HCT116 (cell line): Measurements from ENCODE around the gene ZNF423. TPM values are rescaled to one million over a fixed set of nuclear protein-coding genes. Genes with fewer than 3 reads are reported as not detected.

Source experiments
- ATAC-seq: fragments of 200-7000 bp; cut with Tn5 transposase; 2 replicates; pipeline ENCODE4 v1.9.1; 2020; ENCODE audit warnings: mild to moderate bottlenecking, moderate library complexity
- BruUV-seq: library from RNA; stranded (reverse); fragments of 400-500 nt; replicated peaks from 2 replicates; lab custom pipeline; 2021; lab: Mats Ljungman, UMichigan
- CTCF ChIA-PET: fragments of 300-600 bp; sonication (Branson Sonifier 250); formaldehyde crosslinking; loops from one replicate; lab custom pipeline; 2021; ENCODE audit warnings: antibody characterized with exemption; lab: Charles Lee
- POLR2A ChIA-PET: fragments of 300-600, 350-600 bp; sonication (Branson Sonifier 250); formaldehyde crosslinking; loops from one replicate; lab custom pipeline; 2021; ENCODE audit warnings: antibody characterized with exemption; lab: Charles Lee
- RAD21 ChIA-PET, 2 experiments: fragments of 300-600 bp; sonication (Branson Sonifier 250); formaldehyde crosslinking; loops; one replicate each; lab custom pipeline; 2023; ENCODE audit warnings: low total read pairs in 2 of 2; ENCODE audit not compliant: uncharacterized antibody in 2 of 2, unreplicated experiment in 2 of 2, low non-redundant PET in 1 of 2; lab: Charles Lee
- DNase-seq: peaks from one replicate; pipeline ENCODE4 v3.0.0-alpha.2; 2010; ENCODE audit warnings: low read depth, low spot score
- H2AFZ ChIP-seq: fragments of 200-600 bp; shearing (Covaris generic), sonication (generic); 2 replicates; pipeline ENCODE4 v1.6.1; 2017; ENCODE audit warnings: low read depth, mixed run types, mixed read lengths, antibody characterized with exemption, low read length; ENCODE audit not compliant: poor library complexity, severe bottlenecking
- H3K27ac ChIP-seq: 2 replicates; pipeline ENCODE4 v1.5.1; 2012; ENCODE audit warnings: low read depth, low read length
- H3K27me3 ChIP-seq: fragments of 200-600 bp; sonication (generic); 2 replicates; pipeline ENCODE4 v1.6.1; 2016; ENCODE audit warnings: mixed run types, low read length, mixed read lengths; ENCODE audit not compliant: insufficient read depth
- H3K36me3 ChIP-seq, 2 experiments: fragments of 200-500 bp in 1 of 2; fragments of 200-600 bp in 1 of 2; sonication (Bioruptor generic) in 1 of 2; sonication (generic) in 1 of 2; 2 replicates each; pipeline versions ENCODE4 v1.5.1 to v1.6.1; 2014 to 2016; ENCODE audit warnings: low read length in 2 of 2, inconsistent platforms in 1 of 2, mixed read lengths in 1 of 2, mixed run types in 1 of 2; ENCODE audit not compliant: insufficient read depth in 2 of 2, control insufficient read depth in 1 of 2
- H3K4me1 ChIP-seq, 2 experiments: fragments of 200-600 bp in 1 of 2; sonication (generic) in 1 of 2; 2 replicates each; pipeline versions ENCODE4 v1.5.1 to v1.6.1; 2012 to 2017; ENCODE audit warnings: low read length in 2 of 2, inconsistent platforms in 1 of 2, mild to moderate bottlenecking in 1 of 2, mixed read lengths in 1 of 2, mixed run types in 1 of 2, moderate library complexity in 1 of 2; ENCODE audit not compliant: insufficient read depth in 2 of 2, control insufficient read depth in 1 of 2
- H3K4me2 ChIP-seq: fragments of 200-600 bp; sonication (generic); 2 replicates; pipeline ENCODE4 v1.6.1; 2017; ENCODE audit warnings: mixed run types, low read length, mixed read lengths
- H3K4me3 ChIP-seq, 2 experiments: fragments of 200-600 bp in 1 of 2; sonication (generic) in 1 of 2; replicated peaks in 1 of 2; 2 replicates each; pipeline ENCODE4 v1.5.1; 2011 to 2016; ENCODE audit warnings: low read length in 2 of 2, control low read depth in 1 of 2, low read depth in 1 of 2, mild to moderate bottlenecking in 1 of 2, mixed read lengths in 1 of 2, mixed run types in 1 of 2
- H3K79me2 ChIP-seq: fragments of 200-600 bp; sonication (generic); 2 replicates; pipeline ENCODE4 v1.6.1; 2017; ENCODE audit warnings: mild to moderate bottlenecking, mixed run types, low read length, moderate library complexity, mixed read lengths; ENCODE audit not compliant: insufficient read depth
- H3K9ac ChIP-seq: fragments of 200-600 bp; sonication (generic); 2 replicates; pipeline ENCODE4 v1.6.1; 2016; ENCODE audit warnings: low read length, mixed read lengths
- H3K9me2 ChIP-seq: fragments of 200-600 bp; sonication (generic), shearing (Covaris generic); 2 replicates; pipeline ENCODE4 v1.6.1; 2017; ENCODE audit warnings: mixed run types, mild to moderate bottlenecking, moderate library complexity; ENCODE audit not compliant: insufficient read depth
- H3K9me3 ChIP-seq, 2 experiments: fragments of 200-500 bp in 1 of 2; fragments of 200-600 bp in 1 of 2; sonication (Bioruptor generic) in 1 of 2; sonication (generic) in 1 of 2; 2 replicates each; pipeline ENCODE4 v1.6.1; 2014 to 2017; ENCODE audit warnings: low read length in 2 of 2, mixed read lengths in 2 of 2, inconsistent platforms in 1 of 2, low read depth in 1 of 2, mild to moderate bottlenecking in 1 of 2, mixed run types in 1 of 2, moderate library complexity in 1 of 2; ENCODE audit not compliant: control insufficient read depth in 1 of 2, insufficient read depth in 1 of 2
- H4K20me1 ChIP-seq: fragments of 200-600 bp; sonication (generic), shearing (Covaris generic); 2 replicates; pipeline ENCODE4 v1.6.1; 2017; ENCODE audit warnings: mixed run types, mild to moderate bottlenecking, moderate library complexity; ENCODE audit not compliant: insufficient read depth
- CBX3 ChIP-seq: IDR thresholded peaks from 2 replicates; pipeline ENCODE4 v1.6.1; 2012; ENCODE audit warnings: low read depth
- CEBPB ChIP-seq: IDR thresholded peaks from 2 replicates; pipeline ENCODE4 v1.6.1; 2012; ENCODE audit warnings: low read depth
- EGR1 ChIP-seq: IDR thresholded peaks from 2 replicates; pipeline ENCODE4 v1.6.1; 2012; ENCODE audit warnings: low read depth
- ELF1 ChIP-seq: IDR thresholded peaks from 2 replicates; pipeline ENCODE4 v1.6.1; 2012; ENCODE audit warnings: low read depth, borderline replicate concordance
- EZH2 ChIP-seq: fragments of 200-600 bp; sonication (generic); IDR thresholded peaks from 2 replicates; pipeline ENCODE4 v1.6.1; 2017; ENCODE audit warnings: antibody characterized with exemption, mixed run types
- POLR2A ChIP-seq: IDR thresholded peaks from 2 replicates; pipeline ENCODE4 v1.7.0; 2011; ENCODE audit warnings: borderline replicate concordance; ENCODE audit not compliant: insufficient read depth, insufficient read length; ENCODE audit errors: extremely low read depth
- POLR2AphosphoS5 ChIP-seq: IDR thresholded peaks from 2 replicates; pipeline ENCODE4 v1.6.1; 2011; ENCODE audit warnings: mild to moderate bottlenecking, low read depth, low read length, moderate library complexity
- SP1 ChIP-seq: IDR thresholded peaks from 2 replicates; pipeline ENCODE4 v1.6.1; 2012; ENCODE audit warnings: low read depth
- YY1 ChIP-seq: IDR thresholded peaks from 2 replicates; pipeline ENCODE4 v1.6.1; 2011; ENCODE audit warnings: low read length, low read depth, moderate library complexity, mild to moderate bottlenecking; ENCODE audit not compliant: insufficient replicate concordance; ENCODE audit errors: extremely low read depth
- ZNF274 ChIP-seq: fragments of 200-500 bp; sonication (Bioruptor generic); IDR thresholded peaks from 2 replicates; pipeline ENCODE4 v1.6.1; 2014; ENCODE audit warnings: mild to moderate bottlenecking, low read depth, low read length, inconsistent platforms
- intact Hi-C: fragments of 100-400 bp; cut with micrococcal nuclease; formaldehyde crosslinking; loops from 2 replicates; pipeline ENCODE4 v1.10.0; 2022
- total RNA-seq: library from RNA; stranded (reverse); gene quantifications from one replicate; pipeline ENCODE4 v1.2.1, GENCODE V29; 2021; ENCODE audit not compliant: unreplicated experiment
- TF ChIP-seq, protein P1 (sequence below): IDR thresholded peaks from 2 replicates; pipeline ENCODE4 v1.6.1; 2011; ENCODE audit warnings: mild to moderate bottlenecking, low read length, moderate library complexity; ENCODE audit not compliant: insufficient replicate concordance; ENCODE audit errors: extremely low read depth
- TF ChIP-seq, protein P2 (sequence below): IDR thresholded peaks from 2 replicates; pipeline ENCODE4 v1.6.1; 2012
- TF ChIP-seq, protein P3 (sequence below): IDR thresholded peaks from 2 replicates; pipeline ENCODE4 v1.6.1; 2012
- TF ChIP-seq, protein P4 (sequence below): IDR thresholded peaks from 2 replicates; pipeline ENCODE4 v1.6.1; 2012; ENCODE audit warnings: low read depth

ZNF423 gene
- total RNA-seq, 1 experiment from 2014 or later, result 0.22 TPM

DNA sequence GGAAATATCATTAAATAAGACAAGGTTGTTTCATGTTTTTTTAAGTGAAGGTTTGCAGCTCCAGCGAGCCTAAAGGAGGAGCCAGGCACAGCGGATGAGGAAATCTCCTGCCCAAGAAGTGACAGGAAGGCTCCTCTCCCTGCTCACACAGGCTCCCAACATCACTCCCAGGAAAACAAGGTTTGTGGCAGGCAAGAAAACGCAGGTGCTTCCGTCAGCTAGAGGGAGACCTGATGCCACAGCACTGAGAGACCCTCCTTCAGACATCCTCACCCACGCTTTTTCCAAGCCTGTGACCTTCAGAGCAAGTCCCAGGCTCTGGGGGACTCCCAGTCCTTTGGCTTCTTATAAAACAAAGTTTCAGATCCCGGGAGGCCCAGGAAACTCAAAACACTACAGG lies 89.7 kb downstream of the ZNF423 start (continued):
- TF ChIP-seq, protein P1, sequence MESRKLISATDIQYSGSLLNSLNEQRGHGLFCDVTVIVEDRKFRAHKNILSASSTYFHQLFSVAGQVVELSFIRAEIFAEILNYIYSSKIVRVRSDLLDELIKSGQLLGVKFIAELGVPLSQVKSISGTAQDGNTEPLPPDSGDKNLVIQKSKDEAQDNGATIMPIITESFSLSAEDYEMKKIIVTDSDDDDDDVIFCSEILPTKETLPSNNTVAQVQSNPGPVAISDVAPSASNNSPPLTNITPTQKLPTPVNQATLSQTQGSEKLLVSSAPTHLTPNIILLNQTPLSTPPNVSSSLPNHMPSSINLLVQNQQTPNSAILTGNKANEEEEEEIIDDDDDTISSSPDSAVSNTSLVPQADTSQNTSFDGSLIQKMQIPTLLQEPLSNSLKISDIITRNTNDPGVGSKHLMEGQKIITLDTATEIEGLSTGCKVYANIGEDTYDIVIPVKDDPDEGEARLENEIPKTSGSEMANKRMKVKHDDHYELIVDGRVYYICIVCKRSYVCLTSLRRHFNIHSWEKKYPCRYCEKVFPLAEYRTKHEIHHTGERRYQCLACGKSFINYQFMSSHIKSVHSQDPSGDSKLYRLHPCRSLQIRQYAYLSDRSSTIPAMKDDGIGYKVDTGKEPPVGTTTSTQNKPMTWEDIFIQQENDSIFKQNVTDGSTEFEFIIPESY, result no peak
- TF ChIP-seq YY1, result no peak
- no peak for TF ChIP-seq POLR2A
- TF ChIP-seq SP1, result no peak
- TF ChIP-seq CBX3, result no peak
- TF ChIP-seq ELF1, result no peak
- TF ChIP-seq CEBPB, result no peak

DNA sequence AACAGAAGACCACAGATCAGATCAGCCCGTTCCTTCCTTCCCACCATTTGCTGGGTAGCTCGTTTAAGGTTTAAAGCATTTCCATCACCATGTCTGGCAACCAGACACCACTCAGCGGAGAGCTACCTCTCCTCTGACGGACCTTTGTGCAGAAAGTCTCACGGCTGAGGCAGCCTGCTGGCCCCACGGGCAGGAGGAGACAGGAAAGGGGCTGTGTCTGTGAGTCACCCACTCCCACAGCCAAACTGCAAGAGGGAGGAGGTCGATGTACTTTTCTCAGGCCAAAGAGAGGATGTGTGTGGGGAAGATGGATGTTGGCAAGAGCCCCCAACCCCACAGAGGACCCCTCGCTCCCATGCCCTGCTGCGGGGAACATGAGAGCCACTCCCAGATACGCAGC lies 92.1 kb downstream of the ZNF423 start:
- intact Hi-C loops, result no loop called here
- no peak for TF ChIP-seq EZH2
- TF ChIP-seq, protein P2, sequence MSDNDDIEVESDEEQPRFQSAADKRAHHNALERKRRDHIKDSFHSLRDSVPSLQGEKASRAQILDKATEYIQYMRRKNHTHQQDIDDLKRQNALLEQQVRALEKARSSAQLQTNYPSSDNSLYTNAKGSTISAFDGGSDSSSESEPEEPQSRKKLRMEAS, result no peak
- TF ChIP-seq, protein P1, result no peak
- TF ChIP-seq, protein P3, sequence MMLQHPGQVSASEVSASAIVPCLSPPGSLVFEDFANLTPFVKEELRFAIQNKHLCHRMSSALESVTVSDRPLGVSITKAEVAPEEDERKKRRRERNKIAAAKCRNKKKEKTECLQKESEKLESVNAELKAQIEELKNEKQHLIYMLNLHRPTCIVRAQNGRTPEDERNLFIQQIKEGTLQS, result no peak
- no peak for TF ChIP-seq POLR2A
- TF ChIP-seq ZNF274, result no peak
- no peak for TF ChIP-seq CEBPB
- no peak for TF ChIP-seq POLR2AphosphoS5
- TF ChIP-seq, protein P4, sequence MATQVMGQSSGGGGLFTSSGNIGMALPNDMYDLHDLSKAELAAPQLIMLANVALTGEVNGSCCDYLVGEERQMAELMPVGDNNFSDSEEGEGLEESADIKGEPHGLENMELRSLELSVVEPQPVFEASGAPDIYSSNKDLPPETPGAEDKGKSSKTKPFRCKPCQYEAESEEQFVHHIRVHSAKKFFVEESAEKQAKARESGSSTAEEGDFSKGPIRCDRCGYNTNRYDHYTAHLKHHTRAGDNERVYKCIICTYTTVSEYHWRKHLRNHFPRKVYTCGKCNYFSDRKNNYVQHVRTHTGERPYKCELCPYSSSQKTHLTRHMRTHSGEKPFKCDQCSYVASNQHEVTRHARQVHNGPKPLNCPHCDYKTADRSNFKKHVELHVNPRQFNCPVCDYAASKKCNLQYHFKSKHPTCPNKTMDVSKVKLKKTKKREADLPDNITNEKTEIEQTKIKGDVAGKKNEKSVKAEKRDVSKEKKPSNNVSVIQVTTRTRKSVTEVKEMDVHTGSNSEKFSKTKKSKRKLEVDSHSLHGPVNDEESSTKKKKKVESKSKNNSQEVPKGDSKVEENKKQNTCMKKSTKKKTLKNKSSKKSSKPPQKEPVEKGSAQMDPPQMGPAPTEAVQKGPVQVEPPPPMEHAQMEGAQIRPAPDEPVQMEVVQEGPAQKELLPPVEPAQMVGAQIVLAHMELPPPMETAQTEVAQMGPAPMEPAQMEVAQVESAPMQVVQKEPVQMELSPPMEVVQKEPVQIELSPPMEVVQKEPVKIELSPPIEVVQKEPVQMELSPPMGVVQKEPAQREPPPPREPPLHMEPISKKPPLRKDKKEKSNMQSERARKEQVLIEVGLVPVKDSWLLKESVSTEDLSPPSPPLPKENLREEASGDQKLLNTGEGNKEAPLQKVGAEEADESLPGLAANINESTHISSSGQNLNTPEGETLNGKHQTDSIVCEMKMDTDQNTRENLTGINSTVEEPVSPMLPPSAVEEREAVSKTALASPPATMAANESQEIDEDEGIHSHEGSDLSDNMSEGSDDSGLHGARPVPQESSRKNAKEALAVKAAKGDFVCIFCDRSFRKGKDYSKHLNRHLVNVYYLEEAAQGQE, result no peak
- TF ChIP-seq EGR1, result no peak
- Histone ChIP-seq H3K27ac (no peak overlapping the region), H3K36me3 (no peaks in the 10 kb centered on the region), H4K20me1 (no peaks in the 10 kb centered on the region), H3K27me3 (no peaks in the 10 kb centered on the region), H2AFZ (no peak overlapping the region), H3K9me3 (no peaks in the 10 kb centered on the region), H3K4me2 (no peak overlapping the region), H3K9ac (no peak overlapping the region), H3K4me1 (no peaks in the 10 kb centered on the region), H3K4me3 (no peak overlapping the region), H3K9me2 (no peaks in the 10 kb centered on the region), H3K79me2 (no peaks in the 10 kb centered on the region)
- DNase-seq (no peak), ATAC-seq (no peak)
- ChIA-PET POLR2A (no interaction called here), RAD21 (no interaction called here), CTCF (no interaction called here)
- no TSS peak for BruUV-seq
